K562 (cell line): Measurements from ENCODE around the gene GCKR. TPM values are rescaled to one million over a fixed set of nuclear protein-coding genes. Genes with fewer than 3 reads are reported as not detected.

ENCODE experiments used
- ARID1B ChIP-seq: fragments of 450-650 bp; IDR thresholded peaks from 2 replicates; pipeline ENCODE4 v1.6.1; 2016; ENCODE audit warnings: antibody characterized with exemption, mild to moderate bottlenecking, inconsistent platforms
- BCOR ChIP-seq: fragments of 450-650 bp; IDR thresholded peaks from 2 replicates; pipeline ENCODE4 v1.6.1; 2016
- CREB1 ChIP-seq, 2 experiments: sonication (generic) in 1 of 2; formaldehyde crosslinking in 1 of 2; IDR thresholded peaks; 2 replicates each; pipeline versions ENCODE4 v1.6.1 to v1.8.0; 2012 to 2022; ENCODE audit warnings: inconsistent platforms in 1 of 2, mild to moderate bottlenecking in 1 of 2, missing genetic modification reagents in 1 of 2, moderate library complexity in 1 of 2
- CREM ChIP-seq: IDR thresholded peaks from 2 replicates; pipeline ENCODE4 v1.6.1; 2014; ENCODE audit warnings: antibody characterized with exemption, low read depth
- CTBP1 ChIP-seq: fragments of 450-650 bp; IDR thresholded peaks from 2 replicates; pipeline ENCODE4 v1.6.1; 2016; ENCODE audit warnings: borderline replicate concordance
- CXXC5 ChIP-seq: fragments of 250-450 bp; sonication (Bioruptor Pico); IDR thresholded peaks from 2 replicates; pipeline ENCODE4 v1.8.0; 2022; ENCODE audit warnings: inconsistent platforms, mild to moderate bottlenecking, moderate library complexity
- DNMT1 ChIP-seq: fragments of 450-650 bp; IDR thresholded peaks from 2 replicates; pipeline ENCODE4 v1.6.1; 2016; ENCODE audit warnings: antibody characterized with exemption, mild to moderate bottlenecking
- HMG20A ChIP-seq: fragments of 450-650 bp; formaldehyde crosslinking; conservative IDR thresholded peaks from 2 replicates; pipeline ENCODE4 v1.4.0; 2020; ENCODE audit warnings: mild to moderate bottlenecking, mixed read lengths
- LARP7 ChIP-seq: fragments of 450-650 bp; IDR thresholded peaks from 2 replicates; pipeline ENCODE4 v1.6.1; 2016
- NCOR1 ChIP-seq: fragments of 450-650 bp; IDR thresholded peaks from 2 replicates; pipeline ENCODE4 v1.6.1; 2016; ENCODE audit warnings: mild to moderate bottlenecking, moderate library complexity
- RCOR1 ChIP-seq, 2 experiments: IDR thresholded peaks; 2 replicates each; pipeline ENCODE4 v1.6.1; 2012; ENCODE audit warnings: low read depth in 2 of 2, low read length in 2 of 2, borderline replicate concordance in 1 of 2, improper control_type of control experiment in 1 of 2
- SMAD4 ChIP-seq: fragments of 250-450 bp; sonication (Bioruptor Pico); conservative IDR thresholded peaks from 2 replicates; pipeline ENCODE4 v1.8.0; 2021; ENCODE audit warnings: inconsistent platforms, mild to moderate bottlenecking, moderate library complexity
- SMARCB1 ChIP-seq: IDR thresholded peaks from 2 replicates; pipeline ENCODE4 v1.6.1; 2011; ENCODE audit warnings: improper control_type of control experiment, low read depth; ENCODE audit not compliant: insufficient read length
- TEAD4 ChIP-seq, 2 experiments: sonication (generic) in 1 of 2; formaldehyde crosslinking in 1 of 2; IDR thresholded peaks; 2 replicates each; pipeline versions ENCODE4 v1.6.1 to v1.8.0; 2012 to 2022; ENCODE audit warnings: borderline replicate concordance in 1 of 2, inconsistent platforms in 1 of 2, low read length in 1 of 2, mild to moderate bottlenecking in 1 of 2, missing genetic modification reagents in 1 of 2
- polyA plus RNA-seq, 8 experiments: library from polyadenylated mRNA; depleted of rRNA in 4 of 8; stranded (reverse) in 5 of 8; unstranded in 3 of 8; fragments of >200 nt; fragmentation: Nextera tagmentation in 2 of 8; fragmentation: Illumina TruSeq in 1 of 8; extraction: Ambion mirVana in 2 of 8; extraction: Trizol in 1 of 8; gene quantifications; 2 replicates each; pipeline versions ENCODE4 v1.2.1 to v1.2.3, GENCODE V29; 2011 to 2014; ENCODE audit warnings: inconsistent platforms in 1 of 8, missing spikeins in 1 of 8
- total RNA-seq, 7 experiments: library from RNA; depleted of rRNA in 6 of 7; stranded (reverse); fragments of >200 nt in 6 of 7; fragmentation: Illumina TruSeq in 2 of 7; extraction: Trizol in 2 of 7; gene quantifications; 2 replicates each; pipeline versions ENCODE4 v1.2.1 to v1.2.3, GENCODE V29; 2011 to 2021; ENCODE audit warnings: low replicate concordance in 1 of 7
- TF ChIP-seq, protein P1 (sequence below): fragments of 450-650 bp; IDR thresholded peaks from 2 replicates; pipeline ENCODE4 v1.6.1; 2016
- TF ChIP-seq, protein P2 (sequence below): IDR thresholded peaks from 2 replicates; pipeline ENCODE4 v1.6.1; 2012; ENCODE audit warnings: low read depth, low read length, improper control_type of control experiment, borderline replicate concordance
- TF ChIP-seq, protein P3 (sequence below): IDR thresholded peaks from 2 replicates; pipeline ENCODE4 v1.6.1; 2011; ENCODE audit warnings: borderline replicate concordance, low read depth, mild to moderate bottlenecking, moderate library complexity, low read length; ENCODE audit not compliant: insufficient read depth, poor library complexity, severe bottlenecking
- TF ChIP-seq, protein P4 (sequence below): fragments of 450-650 bp; IDR thresholded peaks from 2 replicates; pipeline ENCODE4 v1.6.1; 2017; ENCODE audit warnings: antibody characterized with exemption, mild to moderate bottlenecking

The GCKR gene
- total and polyA plus RNA-seq, 9 of the 15 experiments (the other 6 are each of a cell fraction or from before 2014, with no cell fraction given): 0.28 to 0.79 (median 0.50) TPM; not detected in 1

DNA sequence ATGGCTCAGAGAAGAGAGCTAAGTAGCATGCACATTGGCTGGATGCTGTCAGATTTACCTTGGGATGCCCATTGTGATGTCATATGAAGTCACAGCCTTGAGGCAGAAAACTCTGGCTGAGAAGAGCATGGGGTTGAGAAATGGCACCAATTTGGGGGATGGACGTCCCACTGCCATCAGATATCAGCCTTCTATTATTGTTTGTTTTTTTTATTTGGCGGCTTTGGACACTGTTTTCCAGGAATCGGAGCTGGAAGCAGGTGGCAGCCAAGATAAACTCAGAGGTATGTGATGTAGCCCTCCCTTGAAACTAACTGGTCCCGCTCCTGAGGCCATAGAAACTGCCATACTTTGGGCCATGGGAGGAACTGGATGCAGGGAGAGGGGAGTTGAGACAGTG, 40.6 kb downstream of the GCKR start (continued):
- TF ChIP-seq TEAD4 (IDR thresholded peaks at IDR 0.05; ENCODE audit: low read length) (peak; percentile 86), TEAD4 (CRISPR knock-in tag; IDR thresholded peaks at IDR 0.05; ENCODE audit: borderline replicate concordance) (no peak), BCOR (0 out of 2 replicates have a peak, but pooled peaks have one; percentile 8), SMAD4 (peak; percentile 75; the same call in 1 of the 2 replicates), CREB1 (IDR thresholded peaks at IDR 0.05) (no peak), CREB1 (CRISPR knock-in tag; IDR thresholded peaks at IDR 0.05) (peak; percentile 40; the same call in 1 of the 2 replicates), HMG20A (CRISPR knock-in tag) (no peak), CXXC5 (CRISPR knock-in tag) (peak; percentile 56), LARP7 (no peak), DNMT1 (no peak), CTBP1 (peak; percentile 83; the same call in 1 of the 2 replicates), RCOR1 (IDR thresholded peaks at IDR 0.05; ENCODE audit: borderline replicate concordance in 1 of 2, low read depth in 2 of 2, low read length in 2 of 2) (peak in 1 of 2 experiments; percentile 44; a peak in 1 of 4 replicates), CREM (peak; percentile 61; the same call in 1 of the 2 replicates), ARID1B (peak; percentile 91), NCOR1 (peak; percentile 75), SMARCB1 (no peak)
- TF ChIP-seq, protein P1, sequence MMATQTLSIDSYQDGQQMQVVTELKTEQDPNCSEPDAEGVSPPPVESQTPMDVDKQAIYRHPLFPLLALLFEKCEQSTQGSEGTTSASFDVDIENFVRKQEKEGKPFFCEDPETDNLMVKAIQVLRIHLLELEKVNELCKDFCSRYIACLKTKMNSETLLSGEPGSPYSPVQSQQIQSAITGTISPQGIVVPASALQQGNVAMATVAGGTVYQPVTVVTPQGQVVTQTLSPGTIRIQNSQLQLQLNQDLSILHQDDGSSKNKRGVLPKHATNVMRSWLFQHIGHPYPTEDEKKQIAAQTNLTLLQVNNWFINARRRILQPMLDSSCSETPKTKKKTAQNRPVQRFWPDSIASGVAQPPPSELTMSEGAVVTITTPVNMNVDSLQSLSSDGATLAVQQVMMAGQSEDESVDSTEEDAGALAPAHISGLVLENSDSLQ: 0 out of 2 replicates have a peak, but pooled peaks have one; percentile 16
- TF ChIP-seq, protein P2, sequence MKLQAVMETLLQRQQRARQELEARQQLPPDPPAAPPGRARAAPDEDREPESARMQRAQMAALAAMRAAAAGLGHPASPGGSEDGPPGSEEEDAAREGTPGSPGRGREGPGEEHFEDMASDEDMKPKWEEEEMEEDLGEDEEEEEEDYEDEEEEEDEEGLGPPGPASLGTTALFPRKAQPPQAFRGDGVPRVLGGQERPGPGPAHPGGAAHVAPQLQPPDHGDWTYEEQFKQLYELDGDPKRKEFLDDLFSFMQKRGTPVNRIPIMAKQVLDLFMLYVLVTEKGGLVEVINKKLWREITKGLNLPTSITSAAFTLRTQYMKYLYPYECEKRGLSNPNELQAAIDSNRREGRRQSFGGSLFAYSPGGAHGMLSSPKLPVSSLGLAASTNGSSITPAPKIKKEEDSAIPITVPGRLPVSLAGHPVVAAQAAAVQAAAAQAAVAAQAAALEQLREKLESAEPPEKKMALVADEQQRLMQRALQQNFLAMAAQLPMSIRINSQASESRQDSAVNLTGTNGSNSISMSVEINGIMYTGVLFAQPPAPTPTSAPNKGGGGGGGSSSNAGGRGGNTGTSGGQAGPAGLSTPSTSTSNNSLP: 0 out of 2 replicates have a peak, but pooled peaks have one; percentile 60
- TF ChIP-seq, protein P3, sequence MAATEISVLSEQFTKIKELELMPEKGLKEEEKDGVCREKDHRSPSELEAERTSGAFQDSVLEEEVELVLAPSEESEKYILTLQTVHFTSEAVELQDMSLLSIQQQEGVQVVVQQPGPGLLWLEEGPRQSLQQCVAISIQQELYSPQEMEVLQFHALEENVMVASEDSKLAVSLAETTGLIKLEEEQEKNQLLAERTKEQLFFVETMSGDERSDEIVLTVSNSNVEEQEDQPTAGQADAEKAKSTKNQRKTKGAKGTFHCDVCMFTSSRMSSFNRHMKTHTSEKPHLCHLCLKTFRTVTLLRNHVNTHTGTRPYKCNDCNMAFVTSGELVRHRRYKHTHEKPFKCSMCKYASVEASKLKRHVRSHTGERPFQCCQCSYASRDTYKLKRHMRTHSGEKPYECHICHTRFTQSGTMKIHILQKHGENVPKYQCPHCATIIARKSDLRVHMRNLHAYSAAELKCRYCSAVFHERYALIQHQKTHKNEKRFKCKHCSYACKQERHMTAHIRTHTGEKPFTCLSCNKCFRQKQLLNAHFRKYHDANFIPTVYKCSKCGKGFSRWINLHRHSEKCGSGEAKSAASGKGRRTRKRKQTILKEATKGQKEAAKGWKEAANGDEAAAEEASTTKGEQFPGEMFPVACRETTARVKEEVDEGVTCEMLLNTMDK: no peak
- TF ChIP-seq, protein P4, sequence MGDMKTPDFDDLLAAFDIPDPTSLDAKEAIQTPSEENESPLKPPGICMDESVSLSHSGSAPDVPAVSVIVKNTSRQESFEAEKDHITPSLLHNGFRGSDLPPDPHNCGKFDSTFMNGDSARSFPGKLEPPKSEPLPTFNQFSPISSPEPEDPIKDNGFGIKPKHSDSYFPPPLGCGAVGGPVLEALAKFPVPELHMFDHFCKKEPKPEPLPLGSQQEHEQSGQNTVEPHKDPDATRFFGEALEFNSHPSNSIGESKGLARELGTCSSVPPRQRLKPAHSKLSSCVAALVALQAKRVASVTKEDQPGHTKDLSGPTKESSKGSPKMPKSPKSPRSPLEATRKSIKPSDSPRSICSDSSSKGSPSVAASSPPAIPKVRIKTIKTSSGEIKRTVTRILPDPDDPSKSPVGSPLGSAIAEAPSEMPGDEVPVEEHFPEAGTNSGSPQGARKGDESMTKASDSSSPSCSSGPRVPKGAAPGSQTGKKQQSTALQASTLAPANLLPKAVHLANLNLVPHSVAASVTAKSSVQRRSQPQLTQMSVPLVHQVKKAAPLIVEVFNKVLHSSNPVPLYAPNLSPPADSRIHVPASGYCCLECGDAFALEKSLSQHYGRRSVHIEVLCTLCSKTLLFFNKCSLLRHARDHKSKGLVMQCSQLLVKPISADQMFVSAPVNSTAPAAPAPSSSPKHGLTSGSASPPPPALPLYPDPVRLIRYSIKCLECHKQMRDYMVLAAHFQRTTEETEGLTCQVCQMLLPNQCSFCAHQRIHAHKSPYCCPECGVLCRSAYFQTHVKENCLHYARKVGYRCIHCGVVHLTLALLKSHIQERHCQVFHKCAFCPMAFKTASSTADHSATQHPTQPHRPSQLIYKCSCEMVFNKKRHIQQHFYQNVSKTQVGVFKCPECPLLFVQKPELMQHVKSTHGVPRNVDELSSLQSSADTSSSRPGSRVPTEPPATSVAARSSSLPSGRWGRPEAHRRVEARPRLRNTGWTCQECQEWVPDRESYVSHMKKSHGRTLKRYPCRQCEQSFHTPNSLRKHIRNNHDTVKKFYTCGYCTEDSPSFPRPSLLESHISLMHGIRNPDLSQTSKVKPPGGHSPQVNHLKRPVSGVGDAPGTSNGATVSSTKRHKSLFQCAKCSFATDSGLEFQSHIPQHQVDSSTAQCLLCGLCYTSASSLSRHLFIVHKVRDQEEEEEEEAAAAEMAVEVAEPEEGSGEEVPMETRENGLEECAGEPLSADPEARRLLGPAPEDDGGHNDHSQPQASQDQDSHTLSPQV: 0 out of 2 replicates have a peak, but pooled peaks have one; percentile 58
